DMS53 treated with DMSO at 0.1 percent for 48 hours (cell line): ENCODE data around the gene KAZN.

Experiments used
- DNase-seq: peaks from one replicate; lab custom pipeline; 2025; ENCODE audit not compliant: unreplicated experiment; lab: John Stamatoyannopoulos, UW

KAZN gene

DNA sequence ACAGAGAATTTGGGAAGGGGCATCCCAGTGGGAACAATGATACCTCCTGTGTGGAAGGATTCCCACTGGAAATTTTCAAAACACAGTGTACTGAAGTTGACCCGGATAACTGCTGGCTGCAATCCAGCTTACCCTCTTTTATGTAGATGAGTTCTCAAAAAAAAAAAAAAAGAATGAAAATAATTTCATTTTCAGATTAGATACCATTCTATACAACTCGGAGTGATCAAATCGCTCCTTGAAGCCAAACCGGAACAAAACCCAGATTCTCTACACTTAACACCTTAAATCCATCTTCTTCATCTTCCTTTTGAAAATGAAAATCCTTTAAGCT lies 69.1 kb downstream of the KAZN start:
- DNase-seq, result no peak

DNA sequence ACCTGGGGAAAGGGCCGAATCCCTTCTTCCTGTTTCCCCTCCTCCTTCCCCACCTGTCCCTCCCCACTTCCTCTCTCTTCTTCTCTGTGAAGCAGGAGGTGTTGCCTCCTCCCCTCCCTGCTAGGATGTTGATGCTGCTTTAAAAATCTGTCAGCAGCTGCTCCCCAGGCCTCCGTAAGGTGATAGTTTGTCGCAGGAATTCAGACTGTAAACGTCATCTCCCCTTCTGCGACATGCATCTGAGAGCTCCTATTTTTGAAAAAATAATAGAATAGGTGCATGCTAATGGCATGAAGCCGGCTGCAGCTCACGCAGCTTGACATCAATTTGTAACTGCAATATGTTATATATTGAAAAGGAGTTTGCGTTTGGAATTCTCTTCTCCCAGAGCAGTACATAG lies 70.1 kb downstream of the KAZN start:
- no peak for DNase-seq

DNA sequence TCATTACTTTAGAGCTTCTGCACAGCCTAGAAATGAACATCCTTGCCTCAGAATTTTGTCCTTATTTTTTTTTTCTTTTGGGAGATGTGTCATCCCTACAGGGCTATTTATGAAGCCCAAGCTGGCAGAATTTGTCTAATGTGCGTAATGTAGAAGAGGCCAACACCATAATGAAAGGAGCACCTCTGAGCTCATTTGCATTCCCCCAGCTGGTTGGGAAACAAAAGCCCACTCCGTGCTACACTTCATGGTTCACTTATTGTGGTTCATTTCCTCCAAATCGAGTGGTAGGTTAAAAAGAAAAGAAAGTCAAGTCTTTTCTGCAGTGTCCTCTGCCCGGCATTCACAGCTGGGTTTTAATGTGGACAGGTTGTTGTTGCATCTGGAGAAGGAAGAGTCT lies 73.5 kb downstream of the KAZN start:
- no peak for DNase-seq

DNA sequence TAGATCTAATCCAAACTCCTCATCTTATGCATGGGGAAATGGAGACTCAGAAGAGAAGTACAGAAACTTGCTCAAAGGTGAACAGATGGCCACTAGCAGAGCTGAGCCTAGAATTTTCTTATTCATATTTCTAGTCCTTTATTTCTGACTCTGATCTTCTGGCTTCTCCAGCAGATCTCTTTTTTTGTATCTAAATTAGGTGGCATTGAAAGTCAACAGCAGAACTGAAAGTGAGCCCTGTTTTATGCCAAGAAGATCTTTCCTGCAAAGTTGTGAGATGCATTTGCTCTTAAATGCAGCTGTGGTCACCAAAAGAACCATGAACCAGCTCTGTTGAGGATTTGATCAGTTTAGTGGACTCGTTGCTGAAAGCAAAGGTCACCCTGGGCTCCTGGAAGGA lies 75.5 kb downstream of the KAZN start:
- DNase-seq, result no peak

DNA sequence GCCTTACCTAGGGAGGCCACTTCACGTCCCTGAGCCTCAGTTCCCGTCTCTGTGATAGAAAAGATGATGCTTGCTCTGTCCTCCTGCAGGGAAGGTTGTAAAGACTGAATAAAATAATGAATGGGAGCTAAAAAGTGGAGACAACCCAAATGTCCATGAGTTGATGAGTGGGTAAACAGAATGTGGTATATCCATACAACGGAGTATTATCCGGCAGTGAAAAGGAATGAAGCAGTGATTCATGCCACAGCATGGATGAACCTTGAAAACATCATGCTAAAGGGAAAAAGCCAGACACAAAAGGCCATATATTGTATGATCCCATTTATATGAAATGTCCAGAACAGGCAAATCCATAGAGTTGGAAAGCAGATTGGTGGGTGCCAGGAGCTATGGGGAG lies 77.9 kb downstream of the KAZN start:
- DNase-seq, result no peak

DNA sequence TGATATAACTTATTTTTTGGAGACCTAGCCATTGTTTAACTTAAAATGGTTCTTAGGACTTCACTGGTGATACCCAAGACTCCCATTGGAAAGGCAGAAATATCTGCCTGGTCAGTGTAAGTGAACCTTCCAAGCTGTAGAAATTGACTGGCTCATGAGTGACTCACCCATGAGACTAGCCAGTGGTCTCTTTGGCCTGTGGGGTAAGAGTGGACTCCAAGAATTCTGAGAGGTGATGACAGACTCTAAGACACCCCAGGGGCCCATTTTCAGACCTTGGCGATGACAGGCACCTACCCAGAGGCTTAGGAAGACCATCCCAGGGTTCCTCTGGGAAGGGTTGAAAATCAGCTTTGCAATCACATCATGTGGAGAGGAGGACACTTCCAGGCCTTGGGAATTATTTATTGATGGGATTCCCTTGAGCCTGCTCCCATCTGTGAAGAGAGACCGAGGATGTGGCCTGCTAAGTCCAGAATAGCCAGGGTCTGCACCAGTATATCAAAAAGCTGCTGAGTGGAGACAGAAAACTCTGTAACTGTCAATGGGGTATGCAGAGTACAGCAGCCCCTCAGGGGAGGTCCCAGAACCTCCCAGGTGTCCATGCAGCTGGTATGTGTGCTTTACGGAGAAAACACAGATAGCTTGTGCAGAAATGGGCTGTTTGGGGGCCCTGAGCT lies 78.9 kb downstream of the KAZN start:
- DNase-seq, result no peak

DNA sequence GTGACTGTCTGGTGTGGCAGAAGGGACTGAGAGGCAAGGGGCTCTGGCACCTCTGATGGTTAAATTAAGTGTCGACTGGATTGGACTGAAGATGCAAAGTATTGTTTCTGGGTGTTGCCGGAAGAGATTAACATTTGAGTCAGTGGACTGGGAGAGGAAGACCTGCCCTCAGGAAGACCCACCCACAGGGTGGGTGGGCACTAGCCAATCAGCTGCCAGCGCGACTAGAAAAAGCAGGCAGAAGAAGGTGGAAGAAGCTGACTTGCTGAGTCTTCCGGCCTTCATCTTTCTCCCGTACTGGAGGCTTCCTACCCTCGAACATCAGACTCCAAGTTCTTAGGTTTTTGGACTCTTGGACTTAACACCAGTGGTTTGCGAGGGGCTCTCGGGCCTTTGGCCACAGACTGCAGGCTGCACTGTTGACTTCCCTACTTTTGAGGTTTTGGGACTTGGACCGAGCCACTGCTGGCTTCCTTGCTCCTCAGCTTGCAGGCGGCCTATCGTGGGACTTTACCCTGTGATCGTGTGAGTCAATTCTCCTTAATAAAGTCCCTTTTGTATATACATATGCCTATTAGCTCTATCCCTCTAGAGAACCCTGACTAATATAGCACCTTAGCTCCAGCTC lies 79.6 kb downstream of the KAZN start:
- no peak for DNase-seq

DNA sequence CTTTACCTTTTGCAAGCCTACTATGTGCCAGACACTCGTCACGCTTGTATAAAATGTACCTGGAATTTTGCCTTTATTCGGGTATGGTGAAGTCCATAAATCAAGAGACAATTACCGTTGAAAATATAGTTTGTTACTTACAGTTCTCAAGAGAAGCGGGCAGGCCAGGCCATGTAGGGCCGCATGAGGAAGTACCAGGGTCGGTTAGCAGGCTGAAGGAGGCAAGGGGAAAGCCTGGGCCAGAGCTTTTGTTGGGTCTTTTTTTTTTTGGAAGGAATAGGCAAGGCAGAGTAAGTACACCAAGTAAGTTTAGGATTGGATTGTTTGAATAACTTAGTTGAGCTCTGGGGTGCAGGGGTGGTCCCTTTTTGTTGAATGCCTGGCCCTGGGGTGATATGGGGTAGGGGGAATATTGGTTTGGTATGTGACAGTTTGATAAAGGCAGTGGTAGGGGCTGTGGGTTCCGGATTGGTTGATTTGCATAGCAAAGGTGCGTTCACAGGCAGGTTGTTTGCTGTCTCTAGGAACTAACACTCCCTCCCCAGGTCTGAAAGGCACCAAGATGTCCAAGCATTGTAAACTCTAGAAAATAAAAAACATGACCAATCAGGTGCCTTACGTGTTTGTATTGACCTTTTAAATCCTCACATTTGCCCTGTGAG lies 80.7 kb downstream of the KAZN start:
- DNase-seq, result no peak

DNA sequence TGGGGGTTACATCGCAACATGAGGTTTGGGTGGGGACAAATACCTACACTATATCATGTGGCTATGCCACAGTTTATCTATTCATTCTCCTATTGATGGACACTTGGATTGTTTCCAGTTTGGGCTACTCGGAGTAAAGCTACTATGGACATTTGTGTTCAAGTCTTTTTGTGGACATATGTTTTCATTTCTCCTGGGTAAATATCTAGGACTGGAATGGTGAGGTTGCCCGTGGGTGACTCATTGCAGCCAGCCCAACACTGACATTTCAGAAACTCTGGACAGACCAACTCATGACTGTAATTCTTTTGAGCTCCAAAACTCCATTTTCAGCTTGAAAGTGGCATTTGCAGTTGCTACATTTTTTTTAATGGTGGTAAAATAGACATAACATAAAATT lies 82.7 kb downstream of the KAZN start:
- DNase-seq, result no peak

DNA sequence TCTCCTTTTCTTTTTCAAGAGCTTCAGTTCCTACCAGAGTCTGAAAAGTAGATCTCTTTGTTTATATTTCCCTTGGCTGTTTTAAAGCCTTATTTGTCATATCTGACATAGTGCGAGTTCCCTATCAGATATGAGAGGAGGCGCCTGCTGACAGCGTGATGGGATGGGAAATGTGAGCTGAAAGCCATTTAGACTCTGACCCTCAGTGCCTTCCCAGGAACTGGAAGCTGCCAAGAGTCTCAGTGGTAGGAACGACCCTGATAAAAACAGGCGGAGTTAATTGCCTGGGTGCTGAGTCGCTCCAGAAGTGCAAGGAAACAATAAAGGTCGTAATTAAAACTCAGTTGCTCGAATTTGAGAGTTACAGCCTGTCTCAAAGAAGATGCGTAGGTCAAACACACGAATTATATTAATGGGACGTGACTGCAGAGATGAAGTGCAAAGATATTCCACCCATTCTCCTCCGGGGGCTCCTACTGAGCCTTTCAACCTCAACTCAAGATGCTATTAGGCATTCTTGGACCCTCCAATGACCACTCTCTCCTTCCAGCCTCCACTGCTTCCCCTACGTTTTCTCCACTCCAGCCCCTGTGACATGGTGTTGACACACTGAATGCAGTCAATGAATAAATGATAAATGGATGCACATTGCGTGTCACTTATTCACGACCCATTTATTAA lies 84.6 kb downstream of the KAZN start:
- no peak for DNase-seq

DNA sequence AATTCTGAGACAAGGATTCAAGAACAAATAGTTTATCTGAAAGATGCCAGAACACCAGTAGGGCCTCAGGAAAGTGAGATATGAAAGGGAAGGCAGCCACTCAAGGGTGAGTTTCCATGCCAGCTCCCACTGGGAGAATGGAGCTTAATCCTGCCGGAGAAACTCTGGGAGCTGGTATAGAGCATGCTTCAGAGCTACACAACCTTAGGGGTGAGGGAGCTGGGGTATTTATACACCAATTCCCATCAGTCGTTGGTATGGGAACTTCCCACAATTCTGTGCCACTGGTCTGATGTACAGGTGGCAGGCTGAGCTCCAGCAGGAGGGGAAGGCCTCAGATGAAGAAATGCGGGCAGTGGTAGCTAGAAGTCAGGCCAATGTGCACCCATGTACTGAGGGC lies 86.6 kb downstream of the KAZN start:
- DNase-seq, result no peak

DNA sequence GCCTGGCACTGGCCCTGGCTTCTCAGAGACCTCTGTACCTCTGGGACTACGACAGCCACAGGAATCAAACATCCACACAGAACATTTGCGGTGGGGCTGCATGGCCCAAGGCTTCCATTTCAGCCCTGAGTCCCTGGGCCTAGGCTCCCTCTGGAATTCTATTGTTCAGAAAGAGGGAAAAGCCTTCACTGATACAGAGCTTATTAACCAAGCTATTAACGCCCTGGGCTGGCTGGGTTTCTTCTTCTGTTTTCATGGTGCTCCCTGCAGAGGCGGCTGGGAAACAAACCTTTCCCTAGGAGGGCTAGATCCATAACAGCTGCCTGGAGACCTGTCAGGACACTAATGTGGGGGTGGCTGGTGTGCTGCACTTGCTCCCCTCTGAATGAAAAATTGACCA lies 88.2 kb downstream of the KAZN start:
- no peak for DNase-seq

DNA sequence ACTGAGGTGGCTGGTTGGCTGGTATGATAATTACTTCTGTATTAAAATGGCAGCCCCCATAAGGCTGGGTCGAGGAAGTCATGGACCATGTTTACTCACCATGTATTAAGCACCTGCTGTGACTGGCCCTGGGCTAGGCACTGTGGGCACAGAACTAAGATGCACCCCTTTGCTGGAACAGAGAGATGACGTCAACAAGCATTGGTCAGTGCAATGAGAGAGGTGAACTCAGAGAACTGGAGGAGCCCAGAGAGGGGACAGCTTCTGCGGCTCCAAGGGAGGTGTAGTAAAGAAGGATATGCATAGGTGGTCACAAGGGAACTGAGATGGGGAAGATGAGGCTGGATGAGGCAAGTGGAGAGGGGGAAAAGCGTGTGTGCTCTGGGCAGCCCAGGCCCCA lies 88.7 kb downstream of the KAZN start:
- no peak for DNase-seq

DNA sequence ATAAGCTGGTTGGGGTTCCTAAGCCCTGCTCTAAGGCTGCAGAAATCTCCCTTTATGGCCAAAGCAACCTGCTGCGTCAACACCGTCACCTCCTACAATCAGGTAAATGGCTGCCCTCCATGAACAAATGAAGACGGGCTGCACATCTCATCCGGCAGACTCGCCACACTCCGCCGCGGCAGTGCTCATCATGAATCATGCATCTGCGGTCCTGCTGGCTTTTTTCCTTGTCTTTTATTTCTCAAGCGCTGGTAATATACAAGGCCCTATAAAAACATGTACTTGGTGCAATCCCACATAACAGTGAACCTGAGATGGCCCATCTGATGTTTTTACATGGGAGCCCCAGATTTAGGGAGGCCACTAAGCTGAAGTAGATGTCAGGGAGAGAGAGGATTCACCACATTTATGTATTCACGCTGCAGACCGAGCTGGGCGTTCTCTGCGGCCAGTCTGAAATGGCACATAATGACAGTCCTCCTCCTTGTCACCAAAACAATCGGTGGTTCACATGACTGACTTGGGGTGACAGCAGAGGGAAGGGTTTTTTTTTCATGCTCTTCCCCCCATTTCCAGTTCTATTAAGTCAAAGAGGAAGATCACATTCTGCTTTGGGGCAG lies 91.6 kb downstream of the KAZN start:
- DNase-seq, result no peak

DNA sequence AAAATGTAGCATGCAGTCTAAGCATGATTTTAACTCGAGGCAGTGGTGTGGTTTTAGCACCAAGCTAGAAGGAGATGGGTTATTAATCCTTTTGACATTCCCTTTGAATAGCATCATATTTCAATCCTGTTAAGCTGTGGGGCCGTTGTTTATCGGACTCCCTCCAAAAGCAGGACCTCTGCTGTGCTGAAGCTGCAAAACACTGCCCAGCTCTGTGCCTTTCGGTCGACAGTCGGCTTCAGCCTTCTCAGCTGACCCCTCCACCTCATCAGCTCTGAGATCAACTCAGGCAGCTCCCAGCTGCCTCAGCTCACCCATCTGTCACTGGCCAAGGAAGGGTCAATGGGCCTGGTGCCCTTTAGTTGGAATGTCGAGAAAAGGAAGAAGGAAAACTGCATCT lies 95.5 kb downstream of the KAZN start:
- no peak for DNase-seq

DNA sequence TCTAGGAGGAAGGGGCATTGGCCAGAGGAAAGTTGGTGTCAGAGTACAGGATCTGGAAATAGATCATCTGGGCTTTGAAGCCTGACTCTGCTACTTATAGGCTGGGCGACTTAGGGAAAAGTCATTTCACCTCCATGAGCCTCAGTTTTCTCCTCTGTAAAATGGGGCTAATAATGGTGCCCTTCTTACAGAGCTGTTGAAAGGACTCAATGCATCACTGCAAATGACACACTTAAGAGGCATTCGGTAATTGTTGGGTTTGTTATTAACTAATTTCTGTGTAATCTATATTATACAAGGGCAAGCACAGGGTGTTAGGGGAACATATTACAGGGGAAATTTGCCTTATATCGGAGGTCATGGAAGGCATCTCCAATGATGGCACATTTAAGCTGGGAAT lies 96.1 kb downstream of the KAZN start:
- DNase-seq, result no peak

DNA sequence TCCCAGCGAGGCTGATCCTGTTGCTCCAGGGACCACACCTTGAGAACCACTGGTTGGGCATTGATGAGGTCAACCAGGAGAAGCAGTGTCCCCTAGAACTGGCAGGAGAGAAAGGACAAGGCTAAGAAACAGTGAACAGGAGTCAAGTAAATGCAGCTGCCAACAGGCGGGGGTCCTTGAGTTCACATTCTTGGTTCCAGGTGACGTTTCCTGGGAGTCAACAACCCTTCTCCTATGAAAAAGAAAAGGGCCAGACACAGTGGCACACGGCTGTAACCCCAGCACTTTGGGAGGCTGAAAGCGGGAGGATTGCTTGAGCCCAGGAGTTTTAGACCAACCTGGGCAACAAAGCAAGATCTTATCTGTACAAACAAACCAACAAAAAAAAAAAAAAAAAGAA lies 98.3 kb downstream of the KAZN start:
- DNase-seq, result no peak

DNA sequence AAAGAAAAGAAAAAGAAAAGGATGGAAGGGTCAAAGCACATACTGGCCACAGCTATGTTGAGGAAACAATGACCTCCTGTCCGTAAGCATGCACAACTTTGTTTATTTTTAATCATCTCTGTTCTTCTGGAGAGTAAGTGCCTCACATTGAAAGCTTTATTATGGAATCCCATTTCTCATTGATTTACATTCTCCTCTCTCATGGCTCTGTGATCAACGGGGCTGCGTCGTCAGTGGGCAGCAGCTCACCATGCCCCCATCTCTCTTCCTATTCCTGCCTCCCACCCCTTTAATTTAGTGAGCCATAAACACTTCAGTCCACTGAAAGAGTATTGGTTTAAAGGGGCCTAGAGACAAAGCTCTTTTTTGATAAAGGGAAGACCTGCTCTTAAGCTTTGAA lies 98.9 kb downstream of the KAZN start:
- DNase-seq, result no peak

DNA sequence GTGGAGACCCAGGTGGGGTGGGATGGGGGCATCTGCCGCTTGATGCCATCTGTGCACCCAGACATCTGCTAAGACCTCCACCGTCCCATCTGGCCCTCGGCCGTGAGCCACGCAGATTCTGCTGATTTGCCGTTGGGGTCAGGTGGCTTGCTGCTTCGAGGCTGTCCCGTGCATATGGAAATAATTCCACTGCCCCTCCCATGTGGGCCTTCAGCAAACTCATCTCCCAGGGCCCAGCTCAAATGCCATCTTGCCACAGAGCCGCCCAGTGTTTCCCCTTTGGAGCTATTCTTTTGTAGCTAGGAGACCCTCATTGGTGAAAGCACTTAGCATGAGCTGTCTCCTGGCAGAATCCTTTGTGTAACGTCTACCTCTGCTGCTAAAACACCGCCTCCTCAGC lies 99.8 kb downstream of the KAZN start:
- DNase-seq, result no peak

DNA sequence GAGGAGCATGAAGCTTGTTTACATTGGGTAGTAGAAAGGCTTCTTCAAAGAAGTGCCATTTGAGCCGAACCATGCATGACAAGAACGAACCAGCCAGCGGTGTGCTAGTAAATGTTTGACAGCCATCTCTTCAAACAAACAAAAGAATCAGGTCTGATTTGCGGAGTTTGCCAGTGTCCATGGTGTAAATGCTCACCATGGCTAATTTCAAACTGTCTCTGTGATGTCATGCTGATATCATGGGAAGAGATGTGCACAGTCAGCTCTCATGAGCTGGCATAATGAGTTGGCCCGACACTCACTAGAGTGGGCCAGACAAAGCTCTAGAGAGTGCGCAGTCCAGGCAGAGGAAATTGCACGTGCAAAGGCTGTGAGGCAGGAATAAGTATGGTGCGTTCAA lies 101.1 kb downstream of the KAZN start:
- DNase-seq, result no peak

DNA sequence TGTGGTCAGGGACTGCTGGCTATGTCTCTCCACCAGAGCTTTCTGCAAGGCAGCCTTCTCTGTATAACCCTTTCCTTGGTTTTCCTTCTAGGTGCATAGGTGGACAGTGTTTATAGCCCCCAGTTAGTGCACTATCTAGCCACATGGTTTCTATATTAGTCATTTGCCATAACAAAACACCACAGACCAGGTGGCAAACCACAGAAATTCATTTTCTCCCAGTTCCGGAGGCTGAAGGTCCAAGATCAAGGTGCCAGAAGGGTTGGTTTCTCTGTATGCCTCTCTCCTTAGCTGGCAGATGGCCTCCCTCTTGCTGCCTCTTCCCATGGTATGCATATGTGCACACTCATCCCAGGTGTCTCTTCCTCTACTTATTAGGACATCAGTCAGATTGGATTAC lies 106.4 kb downstream of the KAZN start:
- DNase-seq, result no peak

DNA sequence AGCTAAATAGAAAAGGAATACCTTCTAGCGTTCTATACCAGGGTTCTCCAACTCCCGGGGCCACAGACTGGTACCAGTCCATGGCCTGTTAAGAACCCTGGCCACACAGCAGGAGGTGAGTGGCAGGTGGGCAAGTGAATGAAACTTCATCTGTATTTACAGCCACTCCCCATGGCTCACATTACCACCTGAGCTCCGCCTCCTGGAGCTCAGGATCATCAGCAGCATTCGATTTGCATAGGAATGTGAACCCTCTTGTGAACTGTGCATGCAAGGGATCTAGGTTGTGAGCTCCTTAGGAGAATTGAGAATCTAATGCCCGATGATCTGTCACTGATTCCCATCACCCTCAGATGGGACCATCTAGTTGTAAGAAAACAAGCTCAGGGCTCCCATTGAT lies 107.3 kb downstream of the KAZN start:
- DNase-seq, result no peak
